Thymus (tissue), 11 donors: ENCODE data around the gene CCDC120. TPM values are rescaled to one million over a fixed set of nuclear protein-coding genes. Genes with fewer than 3 reads are reported as not detected.

Experiments used
- DNase-seq, 9 donors: peaks; one replicate each; pipeline ENCODE4 v3.0.0-alpha.2; 2013; ENCODE audit warnings: low spot score in 9 of 9, low read depth in 6 of 9, missing footprints in 1 of 9
- H3K27ac ChIP-seq, 2 donors: one replicate each; pipeline ENCODE4 v1.5.1; 2013; ENCODE audit warnings: control low read depth in 1 of 2, low read depth in 1 of 2, low read length in 1 of 2, mild to moderate bottlenecking in 1 of 2, moderate library complexity in 1 of 2
- H3K27me3 ChIP-seq, 2 donors: one replicate each; pipeline ENCODE4 v1.5.1; 2013; ENCODE audit warnings: low read length in 1 of 2; ENCODE audit not compliant: control insufficient read depth in 2 of 2, insufficient read depth in 1 of 2
- H3K36me3 ChIP-seq, 2 donors: one replicate each; pipeline ENCODE4 v1.5.1; 2013; ENCODE audit warnings: low read length in 1 of 2, mild to moderate bottlenecking in 1 of 2, moderate library complexity in 1 of 2; ENCODE audit not compliant: control insufficient read depth in 2 of 2, insufficient read depth in 2 of 2
- H3K4me1 ChIP-seq, 2 donors: one replicate each; pipeline ENCODE4 v1.5.1; 2013; ENCODE audit warnings: low read length in 2 of 2; ENCODE audit not compliant: control insufficient read depth in 2 of 2, insufficient read depth in 2 of 2
- H3K4me3 ChIP-seq, 2 donors: one replicate each; pipeline ENCODE4 v1.5.1; 2013; ENCODE audit warnings: low read length in 2 of 2, control low read depth in 1 of 2, mild to moderate bottlenecking in 1 of 2
- H3K9me3 ChIP-seq, 2 donors: one replicate each; pipeline ENCODE4 v1.5.1; 2013; ENCODE audit warnings: low read length in 1 of 2, mild to moderate bottlenecking in 1 of 2; ENCODE audit not compliant: control insufficient read depth in 2 of 2, insufficient read depth in 1 of 2
- WGBS: extraction: QIAGEN DNeasy Blood & Tissue Kit; methylation state at CpG from one replicate; pipeline ENCODE4 v1.1.7; 2013; 5-methylcytosine and 5-hydroxymethylcytosine counted together
- polyA plus RNA-seq: library from polyadenylated mRNA; stranded (reverse); fragments of 200-250 nt; gene quantifications from one replicate; pipeline ENCODE4 v1.2.3, GENCODE V29; 2013
- total RNA-seq: library from RNA; stranded (reverse); fragments of 120-200 nt; gene quantifications from one replicate; pipeline ENCODE4 v1.2.4, GENCODE V29; 2013
- donor health status: healthy.

CCDC120 gene
- total and polyA plus RNA-seq, 2 donors = 0.71 to 4.4 TPM

DNA sequence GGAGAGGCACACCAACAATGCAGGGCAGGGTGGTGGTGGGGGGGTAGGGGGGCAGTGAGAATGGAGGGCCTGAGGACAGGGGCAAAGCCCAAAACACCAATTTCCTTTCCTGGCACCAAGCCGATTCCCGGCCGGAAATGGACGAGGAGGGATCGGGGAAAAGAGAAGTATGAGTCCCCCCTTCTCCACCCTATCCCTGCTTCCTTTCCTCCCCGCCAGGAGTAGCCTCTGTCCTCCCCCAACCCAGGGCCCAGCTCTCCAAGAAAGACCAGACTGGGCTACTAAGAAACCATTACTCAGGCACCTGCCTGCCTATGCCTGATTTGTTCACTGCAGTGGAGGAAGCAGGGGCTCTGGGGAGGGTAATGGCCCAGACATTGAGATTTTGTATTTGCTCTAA lies 402 bp downstream of the CCDC120 start:
- no peak for DNase-seq
- peaks cover 2 to 9% of the 10 kb centered on the region in 2 donors for H3K4me1 ChIP-seq
- H3K4me3 ChIP-seq = no peak overlapping the region
- H3K9me3 ChIP-seq = no peaks in the 10 kb centered on the region
- no peak overlapping the region for H3K27ac ChIP-seq
- H3K36me3 ChIP-seq = peaks cover 4 to 9% of the 10 kb centered on the region in 2 donors
- WGBS = 88% methylated on average over 6 of the region's 6 CpGs
- H3K27me3 ChIP-seq = no peaks in the 10 kb centered on the region

DNA sequence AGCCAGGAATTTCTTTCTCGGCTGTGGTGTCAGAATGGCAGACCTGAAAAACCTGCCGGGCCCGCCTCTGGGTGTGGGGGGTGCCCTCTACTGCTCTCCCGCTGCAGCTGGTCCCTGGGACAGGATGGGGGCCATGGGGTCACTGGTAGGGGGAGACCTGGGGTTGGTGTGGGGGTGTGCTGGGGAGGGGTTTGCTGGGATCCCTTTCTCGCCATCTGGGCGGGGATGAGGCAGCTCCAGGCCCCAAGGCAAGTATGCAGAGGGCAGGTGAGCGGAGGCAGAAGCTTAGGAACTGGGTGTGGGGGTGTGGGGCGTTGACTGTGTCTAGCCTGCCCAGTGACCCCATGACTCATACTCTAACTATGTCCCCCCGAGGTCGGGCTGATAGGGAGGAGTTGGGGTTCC lies 884 bp downstream of the CCDC120 start:
- H3K36me3 ChIP-seq = peaks cover 4 to 13% of the 10 kb centered on the region in 2 donors
- H3K27me3 ChIP-seq = no peaks in the 10 kb centered on the region
- H3K4me3 ChIP-seq = no peak overlapping the region
- peaks cover 0 to 4% of the 10 kb centered on the region in 2 donors for H3K4me1 ChIP-seq
- WGBS = 94% methylated on average over 10 of the region's 10 CpGs
- DNase-seq = no peak
- H3K9me3 ChIP-seq = no peaks in the 10 kb centered on the region
- H3K27ac ChIP-seq = no peak overlapping the region

DNA sequence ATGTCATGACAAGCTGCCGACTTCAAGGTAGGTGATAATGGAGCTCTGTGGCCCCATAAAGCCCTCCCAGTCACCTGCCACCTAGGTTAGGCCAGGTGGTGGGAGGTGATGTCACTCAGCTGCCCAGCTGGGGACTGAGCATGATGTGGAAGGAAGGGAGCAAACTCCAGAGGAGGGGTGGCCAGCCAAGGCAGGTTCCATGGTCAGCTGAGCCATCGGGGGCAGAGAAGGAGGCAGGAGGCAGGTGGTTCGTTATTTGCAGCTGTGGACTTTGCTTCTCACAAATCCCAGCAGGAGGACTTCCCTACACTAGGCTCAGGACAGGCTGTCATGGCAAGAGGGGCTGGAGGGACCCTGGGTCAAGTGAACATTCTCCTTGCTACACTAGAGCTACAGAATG lies 2.1 kb downstream of the CCDC120 start:
- Histone ChIP-seq H3K4me1 (no peaks in the 10 kb centered on the region), H3K4me3 (no peak overlapping the region), H3K9me3 (no peaks in the 10 kb centered on the region), H3K27me3 (no peaks in the 10 kb centered on the region), H3K27ac (no peak overlapping the region), H3K36me3 (peaks cover 4 to 21% of the 10 kb centered on the region in 2 donors)
- no peak for DNase-seq
- 100% methylated on average over 3 of the region's 3 CpGs for WGBS

DNA sequence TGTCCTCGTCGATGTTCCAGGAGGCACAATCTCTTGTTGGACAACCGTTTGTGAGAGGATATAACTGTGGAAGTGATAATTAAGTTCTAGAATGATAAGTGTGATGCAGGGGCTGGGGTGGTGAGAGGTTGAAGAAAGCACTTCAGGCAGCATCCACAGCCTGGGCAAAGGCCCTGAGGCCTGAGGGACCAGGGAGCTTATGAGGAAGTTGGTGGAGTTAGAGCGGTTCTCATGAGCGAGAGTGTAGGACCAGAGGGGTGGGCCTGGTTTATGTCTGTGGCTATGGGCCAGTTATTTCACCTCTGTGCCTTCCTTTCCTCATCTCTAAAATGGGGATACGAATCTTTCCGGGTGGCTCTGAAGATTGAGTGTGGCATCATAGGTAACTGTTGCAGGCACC lies 2.7 kb downstream of the CCDC120 start:
- DNase-seq = no peak
- Histone ChIP-seq H3K36me3 (peaks cover 4 to 23% of the 10 kb centered on the region in 2 donors), H3K27ac (no peak overlapping the region), H3K4me3 (no peak overlapping the region), H3K4me1 (no peaks in the 10 kb centered on the region), H3K27me3 (no peaks in the 10 kb centered on the region), H3K9me3 (no peaks in the 10 kb centered on the region)
- 97% methylated on average over 7 of the region's 7 CpGs for WGBS

DNA sequence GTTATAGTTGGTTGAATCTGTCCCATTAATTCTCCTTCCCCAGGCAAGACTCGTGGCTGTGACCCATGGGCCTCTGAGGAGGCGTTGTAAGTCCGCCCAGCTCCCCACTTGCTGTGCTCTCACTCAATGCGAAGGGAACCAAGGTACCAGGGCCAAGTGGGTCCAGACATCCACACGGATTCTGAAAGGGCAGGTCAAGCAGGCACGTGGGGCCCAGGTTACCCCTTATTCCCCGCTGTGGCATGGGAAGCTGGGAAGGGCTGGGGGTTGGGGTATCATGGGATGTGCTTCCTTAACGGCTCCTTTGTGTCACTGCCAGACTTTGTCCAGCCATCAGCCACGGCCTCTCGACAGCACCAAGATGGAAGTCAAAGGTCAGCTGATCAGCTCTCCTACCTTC lies 3.1 kb downstream of the CCDC120 start:
- no peak for DNase-seq
- 98% methylated on average over 10 of the region's 10 CpGs for WGBS
- Histone ChIP-seq H3K4me3 (no peak overlapping the region), H3K27ac (no peak overlapping the region), H3K4me1 (no peaks in the 10 kb centered on the region), H3K36me3 (peaks cover 4 to 27% of the 10 kb centered on the region in 2 donors), H3K9me3 (no peaks in the 10 kb centered on the region), H3K27me3 (no peaks in the 10 kb centered on the region)

DNA sequence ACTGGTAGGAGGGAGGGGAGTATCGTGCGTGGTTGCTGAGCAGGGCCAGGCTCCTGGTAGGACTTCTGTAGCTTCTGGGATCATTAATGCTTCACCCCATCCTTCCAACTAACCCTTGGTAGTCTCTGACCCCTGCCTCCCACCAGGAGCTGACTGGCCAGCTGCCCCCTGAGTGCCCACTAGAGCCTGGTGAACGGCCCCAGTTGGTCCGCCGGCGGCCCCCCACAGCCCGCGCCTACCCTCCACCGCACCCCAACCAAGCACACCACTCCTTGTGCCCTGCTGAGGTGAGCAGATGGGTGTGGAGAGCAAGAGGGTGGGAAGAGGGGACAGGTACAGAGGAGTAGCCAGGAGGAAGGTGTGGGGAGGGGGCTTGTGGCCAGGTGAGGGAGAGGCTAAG lies 4.9 kb downstream of the CCDC120 start:
- H3K36me3 ChIP-seq = peaks cover 4 to 27% of the 10 kb centered on the region in 2 donors
- WGBS = over 99% methylated on average over 9 of the region's 9 CpGs
- no peak overlapping the region for H3K27ac ChIP-seq
- no peak for DNase-seq
- no peak overlapping the region for H3K4me3 ChIP-seq
- no peaks in the 10 kb centered on the region for H3K4me1 ChIP-seq
- H3K9me3 ChIP-seq = no peaks in the 10 kb centered on the region
- no peaks in the 10 kb centered on the region for H3K27me3 ChIP-seq

DNA sequence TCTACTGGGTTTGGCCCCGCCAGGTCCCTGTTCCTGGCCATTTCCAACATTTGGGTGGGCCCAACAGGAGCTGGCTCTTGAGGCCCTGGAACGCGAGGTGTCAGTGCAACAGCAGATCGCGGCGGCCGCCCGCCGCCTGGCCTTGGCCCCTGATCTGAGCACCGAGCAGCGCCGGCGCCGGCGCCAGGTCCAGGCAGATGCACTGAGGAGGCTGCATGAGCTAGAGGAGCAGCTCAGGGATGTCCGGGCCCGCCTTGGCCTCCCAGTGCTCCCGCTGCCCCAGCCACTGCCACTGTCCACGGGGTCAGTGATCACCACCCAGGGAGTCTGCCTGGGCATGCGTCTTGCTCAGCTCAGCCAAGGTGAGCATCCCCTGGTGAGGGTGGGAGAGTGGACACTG lies 5.5 kb downstream of the CCDC120 start:
- Histone ChIP-seq H3K4me3 (no peak overlapping the region), H3K27ac (no peak overlapping the region), H3K9me3 (no peaks in the 10 kb centered on the region), H3K27me3 (no peaks in the 10 kb centered on the region), H3K36me3 (peaks cover 4 to 27% of the 10 kb centered on the region in 2 donors), H3K4me1 (no peaks in the 10 kb centered on the region)
- WGBS = 98% methylated on average over 20 of the region's 20 CpGs
- no peak for DNase-seq

DNA sequence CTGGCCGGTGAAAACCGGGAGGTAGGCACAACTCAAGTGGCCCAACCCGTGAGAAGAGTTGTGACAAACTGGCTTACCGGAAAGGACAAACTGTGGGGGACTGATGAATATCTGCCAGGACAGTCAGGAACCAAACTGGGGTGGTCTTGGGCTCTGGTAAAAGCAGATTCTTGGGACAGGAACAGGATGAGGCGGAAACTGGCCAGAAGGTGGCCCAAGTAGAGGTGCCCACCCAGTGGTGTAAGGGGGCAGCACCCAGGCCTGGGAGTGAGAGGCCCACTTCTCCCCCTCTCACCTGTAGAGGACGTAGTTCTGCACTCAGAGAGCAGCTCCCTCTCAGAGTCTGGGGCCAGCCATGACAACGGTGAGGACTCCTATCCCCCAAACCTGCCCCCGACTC lies 5.9 kb downstream of the CCDC120 start:
- H3K9me3 ChIP-seq = no peaks in the 10 kb centered on the region
- H3K36me3 ChIP-seq = peaks cover 4 to 27% of the 10 kb centered on the region in 2 donors
- H3K4me3 ChIP-seq = no peak overlapping the region
- 96% methylated on average over 8 of the region's 8 CpGs for WGBS
- no peak for DNase-seq
- H3K27me3 ChIP-seq = no peaks in the 10 kb centered on the region
- no peak overlapping the region for H3K27ac ChIP-seq
- H3K4me1 ChIP-seq = no peaks in the 10 kb centered on the region

DNA sequence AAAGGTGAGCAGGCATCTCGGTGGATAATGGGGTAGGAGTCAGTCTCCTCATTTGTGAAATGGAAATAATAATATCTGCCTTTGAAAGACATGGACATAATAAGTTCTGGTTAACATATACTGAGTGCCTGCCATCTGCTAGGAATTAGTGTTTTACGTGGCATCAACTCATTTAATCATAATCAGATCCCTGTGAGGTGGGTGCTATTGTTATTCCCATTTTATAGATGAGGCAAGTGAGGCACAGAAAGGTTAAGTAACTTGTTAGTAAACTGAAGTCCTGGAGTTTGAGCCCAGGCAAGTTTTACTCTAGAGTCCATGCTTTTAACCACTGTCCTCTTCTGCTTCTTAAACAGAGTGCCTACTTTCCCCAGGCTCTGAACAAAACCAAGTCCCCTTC lies 7.5 kb downstream of the CCDC120 start:
- WGBS = 95% methylated on average over 2 of the region's 2 CpGs
- H3K4me3 ChIP-seq = no peak overlapping the region
- no peaks in the 10 kb centered on the region for H3K4me1 ChIP-seq
- H3K9me3 ChIP-seq = no peaks in the 10 kb centered on the region
- no peak overlapping the region for H3K27ac ChIP-seq
- peaks cover 4 to 27% of the 10 kb centered on the region in 2 donors for H3K36me3 ChIP-seq
- no peak for DNase-seq
- no peaks in the 10 kb centered on the region for H3K27me3 ChIP-seq

DNA sequence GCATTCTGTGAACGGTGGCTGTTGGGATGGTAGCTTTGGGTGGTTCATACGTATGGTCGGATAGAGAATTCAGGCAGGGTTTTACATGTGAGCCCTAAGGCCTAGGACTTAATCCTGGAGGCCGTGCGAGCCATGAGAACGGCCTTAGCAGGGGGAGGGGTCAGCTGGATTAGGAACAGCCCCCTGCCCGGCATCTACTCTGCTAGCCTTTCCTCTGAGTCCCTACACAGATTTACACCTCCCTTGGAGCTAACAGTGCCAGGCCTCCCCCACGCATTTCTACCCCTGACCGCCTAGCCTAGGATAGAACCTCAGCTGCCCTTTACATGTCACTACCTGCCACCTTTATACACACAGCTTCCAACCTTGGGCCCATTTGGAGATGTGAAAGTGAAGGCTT lies 7.9 kb downstream of the CCDC120 start:
- Histone ChIP-seq H3K36me3 (peaks cover 4 to 27% of the 10 kb centered on the region in 2 donors), H3K4me3 (no peak overlapping the region), H3K9me3 (no peaks in the 10 kb centered on the region), H3K4me1 (no peaks in the 10 kb centered on the region), H3K27me3 (no peaks in the 10 kb centered on the region), H3K27ac (no peak overlapping the region)
- no peak for DNase-seq
- WGBS = 86% methylated on average over 9 of the region's 9 CpGs
